Endometrial microvascular endothelial cells (primary cell): ENCODE measurements around the gene FARP1. TPM values are rescaled to one million over a fixed set of nuclear protein-coding genes. Genes with fewer than 3 reads are reported as not detected.

ENCODE experiments used
- in situ Hi-C: cut with HindIII; loops from 2 replicates; pipeline ENCODE4 v1.10.0; 2017; ENCODE audit warnings: low sequenced_read_pairs, low pct_unique_long_range_greater_than_20kb; ENCODE audit errors: inconsistent ontology term
- total RNA-seq: library from RNA; depleted of rRNA; stranded (reverse); fragments of >200 nt; gene quantifications from one replicate; pipeline ENCODE4 v1.2.3, GENCODE V29; 2015; ENCODE audit errors: inconsistent ontology term

Gene FARP1
- total RNA-seq, 1 donor from 2014 or later: 67.3 TPM

DNA sequence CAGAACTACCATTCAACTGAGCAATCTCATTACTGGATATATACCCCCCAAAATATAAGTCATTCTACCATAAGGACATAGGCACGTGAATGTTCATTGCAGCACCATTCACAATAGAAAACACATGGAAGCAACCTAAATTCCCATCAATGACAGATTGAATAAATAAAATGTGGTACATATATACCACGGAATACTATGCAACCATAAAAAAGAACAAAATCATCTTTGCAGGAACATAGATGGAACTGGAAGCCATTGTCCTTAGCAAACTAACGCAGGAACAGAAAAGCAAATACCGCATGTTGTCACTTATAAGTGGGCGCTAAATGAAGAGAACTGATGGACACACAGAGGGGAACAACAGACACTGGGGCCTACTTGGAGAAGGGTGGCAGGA is 20.0 kb downstream of the FARP1 start:
- in situ Hi-C loops: no loop called here

DNA sequence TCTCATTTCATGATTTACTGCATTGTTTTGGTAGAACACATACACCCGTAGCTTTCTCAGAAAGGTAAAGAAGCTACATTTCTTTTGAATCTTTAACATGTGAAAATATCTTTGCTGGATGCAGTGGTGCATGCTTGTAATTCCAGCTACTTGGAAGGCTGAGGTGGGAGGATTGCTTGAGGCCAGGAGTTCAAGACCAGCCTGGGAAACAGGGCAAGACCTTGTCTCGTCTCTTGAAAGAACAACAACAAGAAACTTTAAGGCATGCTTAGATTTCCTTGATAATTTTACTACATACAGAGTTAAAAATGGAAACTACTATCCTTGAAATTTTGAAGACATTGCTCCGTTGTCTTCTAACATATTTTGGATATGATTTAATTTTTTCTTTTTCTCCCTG is 26.4 kb downstream of the FARP1 start:
- in situ Hi-C loops: no loop called here

DNA sequence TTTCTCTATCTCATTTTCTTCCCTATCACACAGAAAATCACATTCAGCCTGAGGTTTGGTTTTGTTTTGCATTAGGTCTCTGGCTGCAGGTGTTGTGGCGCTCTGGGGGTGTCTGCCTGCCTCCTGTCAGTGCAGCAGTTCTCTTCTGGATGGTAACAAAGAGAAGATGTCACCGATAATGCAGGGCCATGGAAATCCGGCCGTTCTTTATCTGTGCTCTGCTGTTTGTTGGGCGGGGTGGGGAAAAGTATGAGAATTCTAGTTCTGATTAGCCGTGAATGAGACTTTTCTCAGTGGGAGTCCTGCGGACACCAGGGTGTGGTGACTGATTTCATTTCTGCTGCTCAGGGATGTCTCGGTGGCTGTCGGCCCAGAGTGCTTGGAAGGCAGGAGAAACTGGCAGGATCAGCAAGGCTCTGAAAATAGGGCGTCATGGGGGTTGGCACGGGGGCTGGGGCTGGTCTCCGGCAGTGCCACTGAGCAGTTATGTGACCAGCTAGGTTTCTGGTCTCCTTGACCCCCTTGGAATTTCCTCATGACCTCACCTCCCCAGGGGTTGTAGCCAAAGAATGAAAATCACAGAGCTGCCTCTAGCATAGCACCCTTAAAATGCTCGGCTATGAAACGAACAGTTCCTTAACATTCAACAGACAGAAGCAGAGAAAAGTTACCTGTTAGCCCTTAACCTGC is 29.2 kb downstream of the FARP1 start:
- in situ Hi-C loops: no loop called here

DNA sequence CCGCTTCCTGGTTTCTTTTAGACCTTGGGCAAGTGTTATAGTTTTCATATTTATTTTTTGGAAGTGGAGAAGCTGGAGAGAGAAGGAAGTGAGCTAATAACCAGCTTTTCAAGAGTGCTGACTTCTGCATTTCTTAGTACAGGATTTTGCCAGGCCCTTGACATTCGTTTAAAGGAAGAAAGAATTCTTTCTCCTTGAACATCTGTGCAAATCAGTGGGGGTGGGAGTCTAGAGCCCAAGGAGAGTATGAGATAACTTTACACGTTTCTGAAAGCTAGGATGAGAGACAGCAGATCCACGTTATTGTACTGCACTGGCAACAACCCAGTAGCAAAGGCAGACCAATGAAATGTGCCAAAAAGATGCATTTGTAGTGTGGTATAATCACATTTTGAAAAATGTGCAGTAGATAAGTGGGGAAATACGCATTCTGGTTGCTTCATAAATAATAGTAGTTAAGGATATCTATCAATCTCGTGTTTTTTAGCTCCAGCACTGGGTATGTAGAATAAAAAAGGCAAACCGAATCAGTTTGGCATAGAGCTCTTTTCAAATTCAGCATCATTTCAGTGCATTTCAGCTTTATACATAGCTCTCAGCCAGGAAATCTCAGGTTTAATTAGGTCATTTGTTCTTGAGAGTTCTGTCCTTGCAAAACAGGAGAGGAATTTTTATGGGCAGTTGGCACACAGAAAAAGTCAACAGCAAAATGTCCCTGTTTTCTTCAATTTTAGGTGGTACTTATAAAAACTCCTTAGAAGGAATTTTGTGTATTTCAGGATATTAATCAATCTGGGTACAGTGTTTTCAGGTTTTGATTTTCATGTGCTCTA is 29.9 kb downstream of the FARP1 start:
- in situ Hi-C loops: no loop called here

DNA sequence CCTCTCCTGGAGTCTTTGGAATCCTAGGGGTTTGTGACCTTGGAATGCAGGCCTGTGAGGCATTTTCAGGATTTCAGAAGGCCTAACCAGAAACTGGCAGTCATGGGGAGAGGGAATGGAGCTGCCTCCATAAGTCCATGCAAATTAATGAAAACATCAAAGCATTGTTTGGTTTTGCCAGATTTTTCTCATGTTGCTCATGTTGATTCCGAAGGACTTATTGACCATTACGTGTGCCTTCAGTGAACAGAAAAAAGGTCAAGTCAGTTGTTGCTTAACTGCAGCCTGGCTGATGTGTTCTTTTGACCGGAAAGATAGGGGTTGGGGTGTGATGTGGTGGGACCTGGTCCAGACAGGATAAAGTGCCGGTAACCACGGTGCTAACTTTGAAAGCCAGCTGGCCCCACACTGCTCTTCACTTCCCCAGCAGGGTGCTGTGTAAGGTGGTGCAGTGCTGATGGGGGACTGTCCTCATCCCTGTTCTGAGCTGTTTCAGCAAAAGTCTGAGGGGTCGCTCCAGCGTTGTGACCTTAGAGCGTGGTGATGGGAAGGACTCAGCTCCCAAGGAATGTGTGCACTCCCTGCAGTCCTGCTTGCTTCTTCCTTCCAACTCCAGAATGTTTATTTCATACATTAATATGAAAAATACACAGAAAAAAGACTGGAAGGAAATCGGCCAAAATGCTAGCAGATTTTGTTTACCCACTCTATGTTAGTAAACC is 30.7 kb downstream of the FARP1 start:
- in situ Hi-C loops: no loop called here

DNA sequence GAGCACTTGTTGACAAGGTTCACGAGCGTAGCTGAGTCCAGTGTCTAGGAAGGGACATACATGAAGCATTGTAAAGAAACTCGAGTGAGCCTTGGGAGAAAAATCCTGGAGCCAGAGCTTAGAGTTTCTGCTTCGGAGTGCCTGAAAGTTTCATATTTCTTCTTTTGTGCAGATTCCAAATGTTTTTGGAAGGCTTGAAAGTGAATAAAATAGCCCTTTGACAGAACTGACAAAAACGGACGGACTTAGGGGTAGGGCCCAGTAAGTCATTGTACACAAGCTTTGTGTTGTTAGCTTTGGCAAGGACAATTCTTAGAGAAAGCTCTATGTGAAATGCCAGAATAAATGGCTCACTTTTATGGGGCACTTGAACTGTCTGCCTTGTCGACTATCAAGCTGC is 31.4 kb downstream of the FARP1 start:
- in situ Hi-C loops: no loop called here

DNA sequence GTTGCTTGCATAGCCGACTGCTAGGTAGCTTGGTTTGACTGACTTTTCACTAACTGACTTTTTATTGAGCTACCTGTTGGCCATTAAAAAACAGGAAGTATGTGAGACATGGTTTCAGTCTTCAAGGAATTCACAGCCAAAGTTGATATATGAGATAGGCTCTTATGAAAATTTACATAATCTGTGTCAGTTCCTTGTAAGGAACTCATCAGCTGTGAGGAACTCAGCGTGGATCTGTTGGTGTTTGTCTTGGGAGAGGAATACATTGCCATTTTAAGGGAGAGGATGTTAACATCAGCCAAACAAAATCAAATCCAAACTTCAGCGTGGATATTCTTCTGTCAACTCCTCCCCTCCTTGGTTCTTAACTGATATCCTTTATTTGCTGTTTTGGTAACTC is 32.1 kb downstream of the FARP1 start:
- in situ Hi-C loops: no loop called here

DNA sequence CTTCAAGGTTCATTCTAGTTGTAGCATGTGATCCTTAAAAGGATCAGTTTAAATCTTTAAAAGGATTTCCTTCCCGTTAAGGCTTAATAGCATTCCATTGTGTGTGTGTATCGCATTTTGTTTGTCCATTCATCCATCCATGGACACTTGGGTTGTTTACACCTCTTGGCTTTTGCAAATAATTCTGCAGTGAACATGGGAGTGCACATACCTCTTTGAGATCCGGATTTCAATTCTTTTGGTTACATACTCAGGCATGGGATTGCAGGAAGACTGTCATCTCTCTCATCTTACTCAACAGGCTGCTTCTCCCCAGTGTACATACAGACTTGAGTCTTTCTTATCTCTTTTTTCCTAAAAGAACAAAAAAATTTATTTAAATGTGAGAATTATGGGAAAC is 32.9 kb downstream of the FARP1 start:
- in situ Hi-C loops: no loop called here

DNA sequence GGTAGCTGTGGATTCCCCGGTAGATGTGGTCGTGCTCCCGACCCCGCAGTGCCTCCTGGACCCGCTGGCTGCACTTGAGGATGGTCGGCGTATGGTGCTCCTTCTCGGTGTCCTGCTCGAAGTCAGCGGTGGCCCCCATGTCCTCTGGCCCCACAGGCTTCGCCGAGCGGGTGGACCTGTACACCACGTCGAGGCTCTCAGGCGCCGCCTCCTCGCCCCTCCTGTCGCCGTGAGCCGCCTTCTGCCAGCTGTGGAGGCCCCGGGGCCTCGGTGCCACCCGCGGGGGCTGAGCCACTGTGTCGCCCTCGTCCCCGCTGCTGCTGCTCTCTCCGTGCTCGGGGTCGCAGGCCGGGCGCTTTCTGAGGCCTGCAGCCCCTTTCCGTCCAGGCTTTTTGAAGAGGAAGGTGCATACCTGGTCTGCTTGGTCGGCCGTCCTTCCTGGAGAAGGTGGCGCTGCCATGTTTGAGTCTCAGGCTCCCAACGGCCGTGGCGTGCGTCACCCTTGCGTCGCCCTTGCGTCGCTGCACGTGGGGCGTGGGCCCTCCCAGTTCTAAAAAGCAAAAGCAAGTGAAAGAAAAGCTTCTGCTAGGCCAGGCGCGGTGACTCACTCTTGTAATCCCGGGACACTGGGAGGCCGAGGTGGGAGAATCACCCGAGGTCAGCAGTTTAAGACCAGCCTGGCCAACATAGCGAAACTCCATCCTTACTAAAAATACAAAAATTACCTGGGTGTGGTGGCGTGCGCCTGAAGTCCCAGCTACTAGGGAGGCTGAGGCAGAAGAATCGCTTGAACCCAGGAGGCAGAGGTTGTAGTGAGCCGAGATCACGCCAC is 34.1 kb downstream of the FARP1 start, which contains the start of gene RNF113B:
RNF113B (minus strand) TSS at position 493 of the 832 bp plus-strand sequence; CDS start at position 460, 33 bp downstream.
- in situ Hi-C loops: no loop called here

DNA sequence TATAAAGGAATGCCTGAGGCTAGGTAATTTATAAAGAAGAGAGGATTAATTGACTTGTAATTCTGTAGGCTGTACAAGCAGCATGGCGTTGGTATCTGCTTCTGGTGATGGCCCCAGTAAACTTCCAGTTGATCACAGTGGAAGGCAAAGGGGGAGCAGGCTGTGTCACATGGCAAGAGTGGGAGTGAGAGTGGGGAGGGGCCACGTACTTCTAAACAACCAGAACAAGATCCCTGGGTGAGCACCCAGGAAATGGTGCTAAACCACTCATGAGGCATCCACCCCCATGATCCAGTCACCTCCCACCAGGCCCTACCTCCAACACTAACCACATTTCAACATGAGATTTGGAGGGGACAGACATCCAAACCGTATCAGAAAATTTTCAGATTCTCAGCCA is 37.2 kb downstream of the FARP1 start:
- in situ Hi-C loops: no loop called here

DNA sequence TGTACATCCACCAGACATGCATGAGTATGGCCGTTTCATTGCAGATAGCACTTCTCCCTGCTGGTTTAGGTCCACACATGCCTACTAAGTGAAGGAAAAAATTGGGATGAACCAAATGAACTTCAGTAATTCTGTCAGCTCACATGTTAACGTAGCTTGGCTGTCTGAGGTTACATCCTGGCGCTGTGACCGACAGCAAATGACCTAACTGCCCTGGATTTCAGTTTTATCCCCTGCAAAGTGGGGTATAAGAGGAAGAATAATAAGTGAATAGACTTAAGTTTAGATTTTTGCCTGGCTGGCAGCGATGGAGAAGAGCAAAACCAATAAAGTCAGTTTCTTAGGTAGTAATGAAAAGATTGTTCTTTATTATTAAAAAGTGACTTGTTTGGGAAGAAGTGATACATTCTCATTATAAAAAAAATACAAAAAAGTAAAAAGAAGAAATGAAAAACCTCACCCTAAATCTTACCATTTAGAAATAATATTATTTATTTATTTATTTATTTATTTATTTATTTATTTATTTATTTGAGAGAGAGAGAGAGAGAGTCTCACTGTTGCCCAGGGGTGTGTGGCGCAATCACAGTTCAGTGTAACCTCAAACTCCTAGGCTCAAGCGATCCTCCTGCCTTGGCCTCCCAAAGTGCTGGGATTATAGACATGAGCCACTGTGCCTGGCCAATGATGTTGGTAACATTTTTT is 38.4 kb downstream of the FARP1 start:
- in situ Hi-C loops: no loop called here

DNA sequence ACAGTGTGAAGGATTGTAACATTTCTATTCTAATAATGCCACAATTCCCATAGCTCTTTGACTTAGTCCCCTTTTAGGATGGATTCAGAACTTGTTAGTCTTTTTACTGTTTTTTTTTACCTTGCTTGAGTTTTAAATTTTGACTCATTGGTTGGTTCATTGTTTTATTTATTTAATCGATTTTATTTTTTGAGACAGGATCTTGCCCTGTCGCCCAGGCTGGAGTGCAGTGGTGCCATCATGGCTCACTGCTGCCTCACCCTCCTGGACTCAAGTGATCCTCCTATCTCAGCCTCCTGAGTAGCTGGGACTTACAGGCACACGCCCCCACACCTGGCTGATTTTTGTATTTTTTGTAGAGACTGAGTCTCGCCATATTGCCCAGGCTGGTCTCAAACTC is 39.3 kb downstream of the FARP1 start:
- in situ Hi-C loops: no loop called here

DNA sequence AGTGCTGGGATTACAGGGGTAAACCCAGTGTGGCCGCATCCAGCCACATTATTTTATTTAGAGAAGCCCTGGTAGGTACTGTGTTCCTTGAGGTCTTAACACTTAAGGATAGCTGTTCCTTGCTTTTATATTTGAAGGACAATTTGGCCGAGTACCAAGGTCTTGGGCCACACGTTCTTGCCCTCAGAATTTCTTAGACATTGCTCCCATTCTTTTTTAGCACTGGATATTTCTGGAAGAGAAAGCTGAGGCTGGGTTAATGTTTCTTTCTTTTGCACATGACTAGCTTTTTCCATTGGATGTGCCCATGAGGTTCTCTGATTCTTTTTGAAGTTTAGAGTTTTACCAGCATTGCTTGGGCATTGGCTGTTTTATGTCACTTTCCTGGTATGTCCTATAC is 39.7 kb downstream of the FARP1 start:
- in situ Hi-C loops: no loop called here

DNA sequence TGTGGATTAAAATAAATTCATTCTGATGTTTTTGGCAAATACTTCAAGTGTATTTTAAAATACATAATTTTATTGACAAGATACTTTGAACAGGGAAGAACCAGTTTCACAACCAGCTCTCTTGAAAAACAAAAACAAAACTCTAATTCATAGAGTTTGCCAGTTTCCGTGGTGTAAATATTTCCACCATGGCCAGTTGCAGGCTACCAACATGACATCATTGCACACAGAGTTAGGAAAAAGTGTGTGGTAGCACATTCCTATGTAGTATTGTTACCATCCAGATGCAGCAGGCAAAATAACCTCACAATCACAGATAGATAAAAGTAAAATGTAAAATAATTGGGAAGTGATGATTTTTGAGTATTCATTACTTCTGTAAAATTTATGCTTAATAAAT is 41.9 kb downstream of the FARP1 start:
- in situ Hi-C loops: no loop called here

DNA sequence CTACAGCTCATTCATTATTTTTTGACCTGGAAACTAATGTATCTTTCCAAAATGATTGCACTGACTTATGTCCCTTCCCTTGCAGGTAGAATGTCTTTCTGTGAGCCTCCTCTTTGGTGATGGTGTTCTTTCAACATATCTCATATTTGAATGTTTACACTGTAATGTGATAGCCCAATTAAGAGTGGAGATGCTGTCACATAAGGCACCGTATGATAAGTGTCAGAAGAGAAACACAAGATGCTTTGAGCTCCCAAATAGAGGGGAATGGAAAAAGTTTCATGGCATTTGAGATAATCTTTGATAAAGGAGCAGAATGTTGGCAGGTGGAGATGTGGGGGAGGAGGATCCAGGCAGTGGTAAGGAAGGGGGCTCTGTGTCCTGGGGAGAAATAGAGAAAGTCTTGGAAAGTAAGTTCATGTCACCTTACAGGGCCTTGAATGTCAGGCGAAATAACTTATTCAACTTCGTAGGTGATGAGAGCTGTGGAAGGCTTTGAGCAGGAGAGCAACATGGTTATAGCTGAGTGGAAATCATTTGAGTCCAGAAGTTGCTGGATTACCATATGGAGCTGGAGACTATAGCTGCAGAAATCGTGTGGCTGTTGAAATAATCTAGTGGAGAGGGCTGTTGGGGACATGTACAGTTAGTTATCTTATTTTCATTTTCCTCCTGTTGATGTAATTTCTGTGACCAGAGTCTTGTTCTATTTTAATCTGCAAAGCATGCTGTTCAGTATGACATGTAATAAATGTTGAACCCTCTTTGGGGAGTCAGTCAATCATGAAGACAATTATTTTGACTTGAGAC is 44.5 kb downstream of the FARP1 start:
- in situ Hi-C loops: no loop called here

DNA sequence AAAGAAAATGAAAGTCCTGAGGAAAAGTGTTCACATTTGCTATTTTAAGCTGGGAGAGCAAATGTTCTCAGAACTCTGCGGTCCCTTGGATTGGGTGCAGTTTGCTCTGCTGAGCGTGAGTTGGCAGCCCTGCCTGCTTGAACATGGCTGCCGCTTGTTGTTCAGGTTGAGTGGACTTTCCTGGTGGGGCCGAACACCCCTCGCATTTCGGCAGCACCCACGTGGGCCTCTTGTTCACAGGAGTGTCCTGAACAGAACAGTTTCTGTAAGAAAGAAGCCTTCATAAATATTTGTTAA is 45.0 kb downstream of the FARP1 start:
- in situ Hi-C loops: no loop called here

DNA sequence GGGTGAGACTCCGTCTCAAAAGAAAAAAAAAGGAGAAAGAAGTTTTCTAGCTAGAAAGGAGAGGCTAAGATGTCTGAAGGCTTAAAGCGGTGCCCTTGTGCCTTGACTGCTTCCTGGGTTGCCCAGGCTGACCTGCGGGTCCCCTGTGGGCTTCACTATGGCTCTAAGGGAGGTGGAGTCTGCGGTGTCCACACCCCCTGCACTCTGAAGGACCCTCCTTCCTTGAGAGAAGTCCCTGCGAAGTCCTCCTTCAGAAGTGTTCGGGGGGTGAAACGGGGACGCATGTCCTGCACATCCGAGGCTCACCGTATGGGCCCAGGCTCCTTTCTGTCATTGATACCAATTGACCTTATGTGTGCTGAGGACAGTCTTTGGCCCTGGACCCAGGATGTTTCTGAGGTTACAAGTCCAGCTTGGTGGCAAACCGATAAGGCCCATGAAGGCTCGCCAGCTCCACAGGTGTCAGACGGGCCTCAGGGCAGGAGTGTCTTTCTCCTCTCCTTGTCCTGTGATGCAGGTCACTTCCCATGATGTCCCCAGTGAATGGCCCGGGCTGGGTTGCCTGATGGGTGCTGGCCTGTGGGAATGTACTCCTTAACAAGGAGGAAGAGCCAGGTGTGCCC is 45.8 kb downstream of the FARP1 start:
- in situ Hi-C loops: no loop called here
